ENCODE data around the gene TMEM213. TPM values are rescaled to one million over a fixed set of nuclear protein-coding genes. Genes with fewer than 3 reads are reported as not detected.
A peak's percentile ranks its signal among the peaks of the same experiment; 100 is the strongest.

The TMEM213 gene
- total RNA-seq, 1 donor from 2014 or later: not detected

DNA sequence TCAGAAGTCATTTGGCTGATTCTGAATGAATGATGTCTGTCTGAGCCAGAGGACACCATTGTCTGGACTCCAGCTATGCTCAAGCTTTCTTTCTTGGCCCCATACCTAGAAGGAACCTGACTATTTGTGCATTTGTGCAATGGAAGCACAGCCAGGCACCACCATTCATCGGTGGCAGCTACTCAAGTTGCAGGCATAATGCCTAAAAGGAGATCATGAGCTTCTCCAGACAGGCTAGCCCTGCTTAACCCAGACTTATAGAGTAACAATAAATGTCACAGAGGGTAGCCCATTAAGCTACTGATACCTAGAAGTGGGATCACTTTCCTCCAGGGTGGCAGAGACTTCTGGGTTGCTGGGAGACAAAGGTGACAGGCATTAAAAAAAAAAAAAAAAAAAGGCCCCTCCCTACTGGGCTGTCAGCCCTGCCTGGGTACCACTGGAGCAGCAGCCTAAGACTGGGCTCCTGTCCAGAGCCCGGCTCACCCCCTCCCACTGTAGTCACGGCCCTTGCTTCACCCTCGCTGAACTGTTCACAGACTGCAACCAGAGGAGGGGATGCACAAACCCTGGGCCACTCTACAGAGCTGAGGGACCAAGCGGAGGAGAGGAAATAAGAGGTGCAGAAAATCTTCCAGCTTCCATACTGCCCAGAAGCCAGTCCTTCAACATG, 75.6 kb downstream of the TMEM213 start:
- no peak for DNase-seq (ENCODE audit: low read depth in 2 of 2)

DNA sequence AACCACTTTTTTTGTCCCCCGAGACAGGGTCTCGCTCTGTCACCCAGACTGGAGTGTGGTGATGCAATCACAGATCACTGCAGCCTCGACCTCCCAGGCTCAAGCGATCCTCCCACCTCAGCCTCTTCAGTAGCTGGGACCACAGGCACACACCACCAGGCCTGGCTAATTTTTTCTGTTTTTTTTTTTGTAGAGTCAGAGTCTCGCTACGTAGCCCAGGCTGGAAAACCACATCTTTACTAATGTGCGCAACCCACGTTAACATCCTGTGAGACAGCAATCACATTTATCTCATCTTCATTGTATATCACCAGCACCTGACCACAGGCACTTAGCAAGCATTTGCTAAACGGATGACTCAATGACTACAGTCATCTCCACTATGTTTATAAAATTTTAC, 78.0 kb downstream of the TMEM213 start:
- DNase-seq (ENCODE audit: low read depth in 2 of 2): no peak

DNA sequence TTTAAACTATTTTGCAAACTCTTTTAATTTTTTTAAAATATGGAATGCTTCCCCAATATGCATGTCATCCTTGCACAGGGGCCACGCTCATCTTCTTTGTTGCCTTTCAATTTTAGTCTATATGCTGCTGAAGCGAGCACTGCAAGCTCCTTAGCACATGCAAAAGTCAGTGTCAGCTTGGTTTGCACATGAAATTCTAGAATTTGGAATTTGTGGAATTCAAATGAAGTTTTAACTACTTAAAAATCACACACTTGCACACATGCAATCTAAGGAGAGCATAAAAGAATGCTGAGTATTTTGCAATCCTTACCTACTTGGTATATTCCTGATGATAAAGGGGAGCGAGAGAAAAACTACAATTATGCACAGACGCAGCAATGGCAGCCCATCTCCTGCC, 78.5 kb downstream of the TMEM213 start:
- no peak for DNase-seq (ENCODE audit: low read depth in 2 of 2)

DNA sequence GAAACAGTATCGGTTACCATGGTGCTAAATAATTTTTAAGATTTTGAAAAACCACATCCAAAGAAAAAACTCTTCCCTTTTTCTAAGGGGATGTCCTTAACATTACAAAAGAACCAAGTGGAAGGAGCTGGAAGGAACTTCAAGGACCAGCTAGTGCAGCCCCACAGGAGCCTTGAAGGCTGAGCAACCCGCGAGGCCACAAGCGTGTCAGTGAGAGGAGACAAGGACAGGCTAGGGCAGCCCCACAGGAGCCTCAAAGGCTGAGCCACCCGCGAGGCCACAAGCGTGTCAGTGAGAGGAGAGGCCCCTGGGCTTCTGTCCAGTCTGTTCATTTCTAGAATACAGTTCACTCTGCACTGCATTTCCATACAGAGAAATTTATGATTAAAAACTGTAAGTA, 80.3 kb downstream of the TMEM213 start:
- no peak for DNase-seq (ENCODE audit: low read depth in 2 of 2)

DNA sequence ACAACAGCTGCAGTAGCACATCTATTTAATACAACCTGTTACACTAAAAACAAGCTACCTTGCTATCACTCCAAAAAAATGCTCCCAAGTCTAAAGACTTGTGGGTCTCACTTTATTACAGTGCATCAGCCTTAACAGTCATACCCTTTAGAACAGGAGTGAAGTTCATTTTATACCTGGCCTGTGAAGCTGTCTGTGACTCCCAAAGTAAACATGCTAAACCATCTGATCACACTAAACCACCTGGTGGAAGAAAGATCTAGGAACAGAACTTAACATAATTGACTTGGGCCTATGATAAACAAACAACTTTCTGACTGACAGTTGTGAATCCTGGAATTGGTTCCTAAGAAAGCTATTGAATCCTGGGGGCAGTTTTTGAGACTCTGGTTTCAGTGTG, 81.1 kb downstream of the TMEM213 start:
- no peak for DNase-seq (ENCODE audit: low read depth in 2 of 2)

DNA sequence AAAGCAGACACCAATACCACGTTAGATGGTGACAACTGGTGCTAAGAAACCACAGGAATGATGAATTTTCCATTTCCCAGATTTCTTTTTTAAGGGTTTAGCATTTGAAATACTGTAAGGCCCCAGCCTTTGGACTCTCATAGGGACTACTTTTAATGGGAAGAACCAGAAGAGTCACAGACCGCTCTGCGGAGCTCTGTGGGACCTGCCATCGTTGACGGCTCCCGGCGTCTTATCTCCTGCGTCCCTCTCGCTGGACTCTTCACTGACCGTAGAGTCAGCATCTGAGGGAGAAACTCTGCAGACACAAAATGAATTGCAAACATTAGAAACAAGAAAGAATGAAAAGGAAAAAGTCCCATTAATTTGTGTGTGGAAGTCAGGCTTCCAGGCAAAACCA, 81.6 kb downstream of the TMEM213 start:
- DNase-seq (ENCODE audit: low read depth in 2 of 2): no peak

DNA sequence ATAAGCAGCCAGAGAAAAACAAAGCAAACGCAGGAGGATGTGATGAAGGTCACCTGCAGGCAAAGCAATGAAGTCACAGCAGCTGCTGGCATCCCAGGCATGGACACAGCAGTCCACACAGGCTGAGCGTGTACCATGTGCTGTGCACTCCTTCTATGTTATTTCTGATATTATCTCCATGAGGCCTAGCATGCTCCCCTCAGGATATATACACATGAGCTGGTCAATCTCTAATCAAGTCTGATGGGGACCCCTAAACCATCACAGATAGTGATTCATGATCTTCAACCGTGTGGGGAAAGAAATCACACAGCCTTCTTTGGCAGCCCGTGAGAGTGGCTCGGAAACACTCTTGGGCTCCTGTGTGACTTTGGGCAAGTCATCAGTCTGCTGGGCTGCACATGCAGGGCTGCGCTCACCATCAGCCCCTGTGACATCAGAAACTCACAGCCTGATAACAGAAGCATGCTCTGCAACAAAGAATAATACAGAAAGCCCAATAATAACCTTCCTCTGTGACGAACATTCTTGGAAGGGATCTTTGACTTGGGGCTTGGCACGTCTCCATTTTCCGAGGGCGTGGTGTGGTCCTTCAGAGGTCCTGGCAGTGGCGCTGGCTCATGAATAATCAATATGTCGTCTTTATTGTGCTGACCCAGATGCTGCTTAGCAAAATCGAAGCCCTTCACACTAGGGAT, 83.2 kb downstream of the TMEM213 start:
- DNase-seq (ENCODE audit: low read depth in 2 of 2): no peak

DNA sequence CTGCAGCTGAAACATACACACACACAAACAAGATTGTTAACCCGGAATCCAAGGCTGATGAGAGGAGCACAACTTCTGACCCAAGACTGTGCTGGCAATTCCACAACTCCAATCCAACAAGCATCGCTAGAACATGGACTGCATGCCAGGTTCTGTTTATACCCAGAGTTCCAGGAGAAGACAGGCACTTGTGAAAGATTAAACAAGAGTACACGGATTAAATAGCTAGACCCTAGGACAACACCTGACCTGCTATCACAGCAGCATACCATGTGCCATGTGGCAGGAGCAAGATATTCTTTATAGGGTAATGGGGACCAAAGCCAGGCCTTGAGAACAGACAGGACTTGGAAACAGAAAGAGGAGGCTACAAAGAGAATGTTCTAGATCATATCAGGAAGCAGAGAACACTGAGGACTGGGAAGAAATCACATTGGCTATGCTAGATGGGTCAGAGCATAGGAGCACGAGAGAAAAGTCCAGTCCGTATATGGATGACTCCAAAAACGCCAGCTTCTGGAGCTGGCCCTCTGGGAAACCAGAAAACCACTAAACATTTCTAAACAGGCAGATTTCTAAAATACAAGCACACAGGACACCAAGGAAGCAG, 83.9 kb downstream of the TMEM213 start:
- DNase-seq (ENCODE audit: low read depth in 2 of 2): no peak

DNA sequence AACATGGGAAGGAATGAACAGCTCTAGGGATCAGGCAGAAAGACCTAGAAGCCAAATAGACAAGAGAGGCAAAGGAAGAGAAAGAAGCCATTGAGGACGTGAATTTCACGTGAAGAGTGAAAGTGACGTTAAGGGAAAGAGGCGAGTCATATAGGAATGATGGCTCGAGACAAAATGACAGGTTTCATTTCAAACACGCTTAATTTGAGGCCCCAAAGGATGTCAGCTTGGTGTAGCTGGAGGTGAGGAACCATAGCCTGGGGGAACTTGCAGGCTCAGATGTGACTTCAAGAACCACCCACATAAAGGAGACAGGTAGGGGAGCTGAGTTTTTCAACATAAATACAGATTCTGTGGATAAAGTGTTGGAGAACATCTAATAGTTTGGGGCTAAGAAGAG, 84.5 kb downstream of the TMEM213 start:
- DNase-seq (ENCODE audit: low read depth in 2 of 2): no peak

DNA sequence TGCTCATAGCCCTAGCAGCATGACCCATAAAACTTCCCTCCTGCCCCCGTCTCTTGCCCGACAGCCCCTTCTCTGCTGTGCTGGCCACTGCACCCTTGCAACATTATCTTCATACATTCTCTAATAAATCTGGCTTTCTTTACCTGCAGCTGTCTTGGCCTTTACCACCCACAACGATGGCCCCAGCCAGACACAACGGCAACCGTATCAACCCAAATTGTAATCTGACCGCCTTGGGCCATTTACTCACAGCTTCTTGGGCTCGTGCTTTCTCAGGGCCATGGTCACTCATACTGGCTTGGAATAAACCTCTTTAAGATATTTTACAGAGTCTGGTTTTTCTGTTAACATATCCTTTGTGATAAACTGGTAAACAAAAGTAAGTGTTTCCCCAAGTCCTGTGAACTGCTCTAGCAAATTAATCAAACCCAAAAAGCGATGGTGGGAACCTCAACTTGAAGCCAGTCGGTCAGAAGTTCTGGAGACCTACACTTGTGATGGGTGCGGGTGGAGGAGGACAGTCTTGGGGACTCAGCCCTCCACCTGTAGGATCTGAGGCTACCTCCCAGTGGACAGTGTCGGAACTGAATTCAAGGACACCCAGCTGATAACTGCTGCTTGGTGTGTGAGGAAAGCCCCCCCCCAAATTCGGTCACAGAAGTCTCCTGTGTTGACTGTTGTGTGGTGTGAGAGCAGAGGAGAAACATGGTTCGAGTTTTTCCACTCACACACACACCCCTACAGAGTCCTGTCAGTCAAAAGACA, 87.8 kb downstream of the TMEM213 start:
- DNase-seq (ENCODE audit: low read depth in 2 of 2): no peak

DNA sequence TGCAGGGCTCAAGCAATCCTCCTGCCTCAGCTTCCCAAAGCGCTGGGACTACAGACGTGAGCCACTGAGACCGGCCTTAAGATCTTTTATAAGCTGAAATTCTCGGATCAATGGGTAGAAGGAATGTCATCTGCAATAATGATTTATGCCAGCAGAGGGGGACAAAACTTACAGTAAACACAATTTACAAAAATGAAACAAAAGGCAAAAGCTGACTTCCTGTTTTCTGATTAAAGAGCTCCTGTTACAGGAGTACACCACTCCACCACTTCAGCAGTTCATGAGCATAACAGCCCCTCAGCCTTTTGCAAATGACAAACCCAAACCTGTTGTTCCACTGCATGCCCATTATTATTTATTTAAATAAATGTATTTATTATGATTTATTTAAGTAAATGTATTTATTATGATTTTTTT, 88.7 kb downstream of the TMEM213 start:
- peak; percentile 74 to 81 for DNase-seq (ENCODE audit: low read depth in 2 of 2)

DNA sequence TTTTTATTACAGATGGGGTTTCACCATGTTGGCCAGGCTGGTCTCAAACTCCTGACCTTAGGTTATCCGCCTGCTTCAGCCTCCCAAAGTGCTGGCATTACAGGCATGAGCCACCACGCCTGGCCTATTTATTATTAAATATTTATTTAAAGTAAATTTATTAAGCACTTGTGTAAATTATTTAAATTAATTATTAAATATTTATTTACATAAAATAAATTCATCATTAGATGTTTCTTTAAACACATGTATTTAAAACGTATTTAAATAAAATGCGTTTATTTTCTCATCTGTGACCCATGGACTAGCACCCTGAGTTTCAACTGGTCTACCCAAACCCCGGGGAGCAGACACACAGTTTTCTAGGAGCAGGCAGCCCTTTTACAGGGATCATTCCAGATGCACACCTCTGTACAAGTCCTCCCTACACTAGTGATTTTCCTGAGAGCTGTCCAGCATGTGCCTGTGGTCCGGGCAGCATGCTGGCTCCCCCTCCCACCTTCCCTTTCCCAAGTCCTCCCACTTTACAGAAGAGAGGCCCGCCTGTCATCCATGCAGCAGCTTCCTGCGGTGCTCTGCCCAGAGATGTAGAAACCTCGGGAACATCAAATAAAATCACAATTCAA, 89.4 kb downstream of the TMEM213 start:
- no peak for DNase-seq (ENCODE audit: low read depth in 2 of 2)

Other genes with a start within 250 kb of the TMEM213 start
- not detected in 2 replicates for gene SVOPL, start 96.6 kb upstream of the TMEM213 start, total RNA-seq
- under 0.01 TPM in 2 replicates for gene ATP6V0A4, start 202 bp downstream of the TMEM213 start, total RNA-seq
- 1.5 and 2.4 TPM in 2 replicates for gene KIAA1549, start 183.4 kb downstream of the TMEM213 start, total RNA-seq
- 11.1 and 16.1 TPM in 2 replicates for gene ZC3HAV1L, start 238.0 kb downstream of the TMEM213 start, total RNA-seq